Mononuclear cell (primary cell): ENCODE measurements around the gene BTBD8. TPM values are rescaled to one million over a fixed set of nuclear protein-coding genes. Genes with fewer than 3 reads are reported as not detected.
"Not testable (repeated sequence)": the region's sequence is repeated elsewhere in the genome, so short reads cannot be mapped to it uniquely, and the experiment has no call there.

Experiments
- H3K27me3 ChIP-seq: 2 replicates; pipeline ENCODE4 v1.6.0; 2011; ENCODE audit warnings: low read length, control low read depth; ENCODE audit not compliant: insufficient read depth
- H3K4me1 ChIP-seq: 2 replicates; pipeline ENCODE4 v1.5.1; 2011; ENCODE audit warnings: mild to moderate bottlenecking, low read length, control low read depth; ENCODE audit not compliant: insufficient read depth
- H3K4me3 ChIP-seq: 2 replicates; pipeline ENCODE4 v1.5.1; 2011; ENCODE audit warnings: mild to moderate bottlenecking, low read length, moderate library complexity
- H3K9me3 ChIP-seq: 2 replicates; pipeline ENCODE4 v1.5.1; 2011; ENCODE audit warnings: low read depth, mild to moderate bottlenecking, control low read depth, low read length
- total RNA-seq: library from RNA; depleted of rRNA; stranded (reverse); fragments of >200 nt; gene quantifications from one replicate; pipeline ENCODE4 v1.2.3, GENCODE V29; 2012

The BTBD8 gene
- total RNA-seq, result 2.0 TPM

DNA sequence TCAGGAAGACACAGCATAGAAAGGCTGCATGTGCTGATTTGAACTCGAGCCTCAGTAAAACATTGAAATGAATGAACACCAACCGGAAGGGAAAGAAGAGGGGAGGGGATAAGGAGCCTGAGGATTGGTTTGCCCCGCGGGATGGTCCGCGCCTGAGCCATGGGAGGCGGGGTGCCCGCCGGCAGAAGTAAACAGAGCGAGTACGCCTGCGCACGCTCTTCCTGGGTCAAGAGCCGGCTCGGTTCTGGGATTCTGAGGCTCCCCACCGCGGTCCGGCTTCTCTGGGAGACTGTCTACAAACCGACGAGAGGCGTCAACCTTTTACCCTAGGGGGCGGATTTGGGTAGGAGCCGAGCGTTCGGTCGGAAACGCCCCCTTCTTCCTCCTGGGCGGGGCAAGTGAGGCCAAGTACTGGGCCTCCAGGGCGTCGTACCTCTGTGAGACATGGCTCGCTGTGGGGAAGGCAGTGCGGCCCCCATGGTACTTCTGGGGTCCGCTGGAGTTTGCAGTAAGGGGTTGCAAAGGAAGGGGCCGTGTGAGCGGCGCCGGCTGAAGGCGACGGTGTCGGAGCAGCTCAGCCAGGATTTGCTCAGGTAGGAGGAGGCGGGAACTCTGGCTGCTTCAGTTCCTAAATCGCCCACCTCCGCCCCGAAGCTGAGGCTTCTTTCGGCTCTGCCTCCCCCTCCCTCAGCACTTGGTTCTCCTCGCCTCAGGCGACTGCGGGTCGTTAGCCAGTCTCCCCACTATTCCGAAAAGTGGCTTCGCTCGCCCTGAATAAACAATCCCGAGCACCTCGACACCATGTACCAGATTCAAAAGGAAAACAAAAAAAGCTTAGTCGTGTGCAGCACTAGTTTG is at the start of gene BTBD8:
BTBD8 (plus strand) TSS at position 218 of the 858 bp plus-strand sequence; CDS start at position 445, 227 bp downstream.
- Histone ChIP-seq H3K4me3 (peak within 1 kb of the TSS; percentile 55), H3K27me3 (no peaks in the 10 kb centered on the region), H3K4me1 (peaks cover 15% of the 10 kb centered on the region), H3K9me3 (no peaks in the 10 kb centered on the region)

DNA sequence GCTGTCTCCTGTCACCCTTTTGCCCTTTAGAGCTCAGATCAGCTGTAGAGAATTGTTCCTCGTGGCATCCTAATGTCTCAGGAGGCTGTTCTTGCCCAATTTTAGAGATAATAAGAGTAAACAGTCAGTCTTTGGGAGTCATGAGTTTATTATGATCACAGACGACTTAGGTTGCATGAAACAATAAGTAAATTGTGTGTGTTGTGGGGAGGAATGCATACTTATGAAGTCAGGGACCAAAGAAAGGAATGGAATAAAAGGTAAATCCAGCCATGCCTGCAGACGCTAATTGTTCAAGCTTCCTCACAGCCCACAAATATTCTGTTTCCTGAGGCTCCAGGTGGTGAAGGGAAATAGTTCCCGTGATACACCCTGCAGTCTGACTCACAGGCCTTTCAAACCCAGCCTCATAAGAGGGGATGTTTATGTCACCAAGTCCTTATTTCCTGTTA is 49.5 kb upstream of the BTBD8 start:
- Histone ChIP-seq H3K4me3 (no peak overlapping the region), H3K27me3 (peaks cover 30% of the 10 kb centered on the region), H3K9me3 (no peaks in the 10 kb centered on the region), H3K4me1 (peaks cover 11% of the 10 kb centered on the region)

DNA sequence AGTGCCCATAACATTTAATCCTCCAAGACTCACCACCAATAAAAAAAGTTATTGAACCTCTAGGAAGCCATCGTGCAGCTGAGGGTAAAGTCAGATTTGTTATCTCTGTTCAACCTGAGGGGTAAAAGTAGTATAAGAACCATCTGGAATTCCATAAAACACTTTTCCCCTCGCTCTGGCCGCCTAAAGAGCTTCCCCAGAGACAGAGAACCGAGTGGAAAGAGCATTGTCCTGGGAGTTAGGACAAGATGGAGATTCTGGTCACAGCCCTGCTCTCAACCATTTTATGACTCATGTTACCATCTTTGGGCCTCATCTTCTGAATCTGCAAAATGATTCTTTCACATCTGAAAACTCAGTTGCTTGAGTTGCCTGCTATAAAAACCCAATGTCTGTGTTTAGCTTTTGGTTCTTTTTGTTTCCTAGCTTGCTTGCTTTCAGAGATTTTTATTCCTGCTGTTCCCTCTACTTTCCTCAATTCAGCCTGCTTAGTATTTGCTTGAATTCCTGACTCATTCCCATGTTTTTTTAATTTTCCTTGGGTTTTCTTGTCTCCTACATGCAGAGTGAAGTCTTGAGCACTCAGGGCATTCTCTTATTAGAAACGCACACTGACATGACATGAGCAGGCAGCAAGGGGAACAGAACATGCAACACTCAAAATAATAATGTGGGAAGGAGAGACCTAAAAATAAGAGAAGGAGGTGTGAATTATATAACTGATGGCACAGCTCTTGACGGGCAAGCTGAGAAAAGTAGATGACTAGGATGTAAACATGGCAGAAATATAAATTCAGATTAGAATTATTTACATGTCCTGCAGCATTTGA is 48.6 kb upstream of the BTBD8 start:
- no peaks in the 10 kb centered on the region for H3K9me3 ChIP-seq
- H3K4me3 ChIP-seq, result no peak overlapping the region
- peaks cover 11% of the 10 kb centered on the region for H3K4me1 ChIP-seq
- H3K27me3 ChIP-seq, result peaks cover 32% of the 10 kb centered on the region

DNA sequence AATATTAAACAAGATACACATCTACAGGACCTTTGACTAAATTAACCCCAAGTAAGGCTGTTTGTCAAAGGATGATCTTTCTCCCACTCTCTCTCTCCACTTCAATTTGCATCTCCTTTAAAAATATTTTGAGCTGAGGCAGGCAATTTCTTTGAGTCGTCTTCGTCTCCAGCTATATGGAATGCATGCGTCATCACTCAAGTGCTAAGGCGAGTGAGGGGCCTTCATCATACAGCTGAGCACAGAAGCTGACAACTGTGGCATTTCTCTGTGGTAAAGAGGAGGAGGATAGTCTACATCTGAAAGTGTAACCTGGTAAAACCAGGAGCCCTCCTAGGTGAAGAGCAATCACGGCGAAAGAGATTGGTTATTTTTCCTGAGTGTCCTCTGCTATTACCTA is 42.7 kb upstream of the BTBD8 start:
- no peak overlapping the region for H3K4me3 ChIP-seq
- peaks cover 3% of the 10 kb centered on the region for H3K27me3 ChIP-seq
- no peaks in the 10 kb centered on the region for H3K4me1 ChIP-seq
- H3K9me3 ChIP-seq, result no peaks in the 10 kb centered on the region

DNA sequence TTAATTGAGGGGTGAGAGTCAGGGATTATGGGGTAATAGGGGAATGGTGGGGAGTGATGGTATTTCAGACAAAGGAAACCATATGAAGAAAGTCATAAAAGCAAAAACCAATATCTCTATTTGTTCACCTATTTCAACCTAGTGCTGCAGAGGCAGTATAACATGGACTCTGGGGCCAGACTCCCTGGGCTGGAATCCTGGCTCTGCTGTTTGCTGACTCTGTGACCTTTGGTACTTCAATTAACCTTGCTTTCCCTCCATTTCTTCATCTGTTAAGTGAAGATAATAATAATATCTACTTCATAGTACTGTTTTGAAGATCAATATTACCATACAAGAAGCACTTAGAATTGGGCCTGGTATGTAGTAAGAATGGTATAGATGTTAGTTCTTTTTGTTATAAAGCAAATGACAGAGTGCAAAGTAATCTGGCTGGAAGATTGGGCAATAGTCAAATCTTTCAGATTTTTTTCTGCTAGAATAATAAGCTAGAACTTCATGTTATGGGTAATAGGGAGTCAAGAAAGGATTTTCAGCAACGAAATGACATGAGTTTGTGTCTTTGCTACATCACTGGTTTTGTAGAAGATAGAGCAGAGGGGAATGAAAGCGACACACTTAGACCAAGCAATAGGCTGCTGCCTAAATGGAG is 41.3 kb upstream of the BTBD8 start:
- Histone ChIP-seq H3K27me3 (peaks cover 3% of the 10 kb centered on the region), H3K4me1 (no peaks in the 10 kb centered on the region), H3K9me3 (no peaks in the 10 kb centered on the region), H3K4me3 (no peak overlapping the region)

DNA sequence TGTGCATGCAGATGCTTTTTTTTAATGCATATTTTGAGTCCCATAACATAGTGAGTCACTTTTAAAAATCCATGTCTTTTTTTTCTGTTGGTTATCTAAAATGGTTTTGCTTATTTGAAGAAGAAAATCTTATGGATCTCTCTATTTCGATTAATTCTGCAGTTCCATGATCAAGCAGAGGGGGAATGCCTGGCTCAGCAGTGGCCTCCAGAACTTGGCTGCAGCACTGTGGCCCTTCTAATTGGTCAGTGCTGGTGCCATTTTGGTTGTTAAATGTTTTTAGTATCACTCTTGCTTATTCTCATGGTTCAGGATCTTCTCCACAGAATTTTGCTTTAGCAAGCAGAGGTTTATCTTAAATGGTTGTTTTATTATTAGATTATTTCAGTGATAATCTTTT is 39.2 kb upstream of the BTBD8 start:
- no peak overlapping the region for H3K4me3 ChIP-seq
- peaks cover 3% of the 10 kb centered on the region for H3K27me3 ChIP-seq
- H3K9me3 ChIP-seq, result no peaks in the 10 kb centered on the region
- no peaks in the 10 kb centered on the region for H3K4me1 ChIP-seq

DNA sequence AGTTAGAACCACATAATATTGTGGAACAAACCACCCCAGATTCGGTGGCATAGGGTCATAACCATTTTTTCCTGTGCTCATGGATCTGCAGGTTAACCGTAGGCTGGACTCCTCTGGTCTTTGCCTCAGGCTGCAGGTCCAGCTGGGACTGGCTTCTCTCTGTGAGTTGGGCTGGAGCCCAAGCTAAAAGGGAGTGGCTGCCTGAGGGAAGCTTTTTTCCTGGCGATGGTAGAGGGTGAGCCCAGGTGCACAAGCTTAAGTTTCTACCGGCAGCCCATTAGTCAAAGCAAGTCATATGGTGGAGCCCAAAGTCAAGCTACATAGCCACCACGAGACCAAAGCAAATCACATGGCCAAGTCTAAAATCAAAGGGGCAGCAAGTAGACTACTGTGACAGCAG is 36.5 kb upstream of the BTBD8 start:
- Histone ChIP-seq H3K27me3 (no peaks in the 10 kb centered on the region), H3K9me3 (no peaks in the 10 kb centered on the region), H3K4me3 (no peak overlapping the region), H3K4me1 (no peaks in the 10 kb centered on the region)

DNA sequence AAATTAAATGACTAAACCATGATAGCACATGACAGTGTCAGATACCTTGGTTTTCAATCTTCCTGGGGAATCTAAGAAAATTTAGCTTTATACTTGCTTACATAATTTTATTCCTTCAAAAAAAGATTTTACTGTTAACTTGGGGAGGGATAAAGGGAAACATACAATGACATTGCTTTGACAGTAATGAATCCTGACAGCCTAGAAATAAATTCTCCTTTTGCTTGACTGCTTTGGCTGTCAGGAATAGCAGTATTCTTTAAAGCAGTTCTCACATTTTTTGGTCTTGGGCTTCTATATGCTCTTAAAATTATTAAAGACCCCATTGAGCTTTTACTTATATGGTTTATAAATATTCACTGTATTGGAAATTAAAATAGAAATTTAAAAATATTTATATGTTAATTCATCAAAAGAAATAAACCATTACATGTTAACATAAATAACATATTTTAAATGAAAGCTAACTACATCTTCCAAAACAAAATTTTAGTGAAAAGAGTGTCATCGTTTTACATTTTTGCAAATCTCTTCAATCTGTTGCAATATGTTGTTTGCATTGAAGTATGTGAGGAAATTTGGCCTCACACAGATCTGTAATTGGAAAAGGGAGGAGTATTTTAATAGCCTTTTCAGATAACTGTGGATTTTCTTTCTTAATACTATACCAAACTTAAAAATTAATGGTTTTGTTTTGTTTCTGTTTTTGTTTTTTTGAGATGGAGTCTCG is 34.2 kb upstream of the BTBD8 start:
- Histone ChIP-seq H3K4me3 (no peak overlapping the region), H3K9me3 (no peaks in the 10 kb centered on the region), H3K27me3 (no peaks in the 10 kb centered on the region), H3K4me1 (no peaks in the 10 kb centered on the region)

DNA sequence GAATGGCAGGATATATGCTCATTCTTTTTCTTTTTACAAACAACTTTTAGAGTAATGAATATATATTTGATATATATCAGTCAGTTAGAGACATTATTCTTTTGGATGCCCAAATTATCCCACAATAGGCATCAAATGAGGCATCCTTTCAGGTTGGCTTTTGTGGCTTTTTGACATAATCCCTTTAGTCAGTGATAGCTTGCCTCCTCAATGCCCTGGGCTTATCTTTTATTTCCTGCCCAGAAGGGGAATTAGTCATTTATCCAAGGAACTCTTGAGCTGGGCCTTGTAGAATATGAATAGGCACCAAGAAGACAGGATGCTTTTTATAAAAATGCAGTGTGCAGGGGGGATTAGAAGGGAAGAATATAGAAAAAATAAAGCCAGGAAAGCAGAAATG is 28.2 kb upstream of the BTBD8 start:
- Histone ChIP-seq H3K4me3 (no peak overlapping the region), H3K27me3 (no peaks in the 10 kb centered on the region), H3K9me3 (no peaks in the 10 kb centered on the region), H3K4me1 (no peaks in the 10 kb centered on the region)

DNA sequence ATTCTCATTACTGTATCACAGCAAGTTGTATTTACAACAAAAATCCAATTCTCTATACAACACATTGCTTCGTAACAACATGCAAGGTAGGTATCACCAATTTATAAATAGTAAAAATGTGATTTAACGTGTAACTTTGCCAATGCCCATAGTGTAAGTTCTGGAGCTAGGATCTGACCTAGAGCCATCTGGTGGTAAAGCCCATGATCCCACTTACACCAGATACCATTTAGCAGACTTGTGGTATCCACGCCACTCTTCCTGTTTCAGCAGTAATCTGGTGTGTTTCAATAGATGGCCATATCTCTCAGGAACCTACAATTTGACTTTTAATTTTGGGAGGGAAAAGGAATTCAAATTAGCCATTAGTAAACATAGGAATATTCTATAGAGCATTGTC is 15.1 kb upstream of the BTBD8 start:
- Histone ChIP-seq H3K4me3 (no peak overlapping the region), H3K9me3 (no peaks in the 10 kb centered on the region), H3K27me3 (no peaks in the 10 kb centered on the region), H3K4me1 (no peaks in the 10 kb centered on the region)

DNA sequence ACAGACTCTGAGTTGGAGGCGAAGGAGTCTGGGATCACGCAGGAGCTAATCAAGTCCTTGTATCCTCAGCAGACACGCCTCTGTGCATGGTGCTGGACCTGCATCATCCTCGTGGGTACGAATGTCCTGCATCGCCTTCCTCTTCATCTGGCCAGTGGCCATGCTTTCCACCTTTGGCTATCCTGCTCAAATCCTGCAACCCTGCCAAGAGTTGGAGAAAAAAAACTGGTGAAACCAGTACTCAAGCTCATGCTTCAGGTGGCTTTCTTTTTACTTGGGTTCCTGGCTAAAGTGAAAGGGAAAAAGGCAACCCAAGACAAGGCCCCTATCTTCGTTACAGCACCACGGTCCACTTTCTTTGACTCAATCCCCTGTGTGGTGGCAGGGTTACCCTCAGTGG is 13.8 kb upstream of the BTBD8 start:
- H3K4me1 ChIP-seq, result no peaks in the 10 kb centered on the region
- no peaks in the 10 kb centered on the region for H3K9me3 ChIP-seq
- H3K4me3 ChIP-seq, result no peak overlapping the region
- no peaks in the 10 kb centered on the region for H3K27me3 ChIP-seq

DNA sequence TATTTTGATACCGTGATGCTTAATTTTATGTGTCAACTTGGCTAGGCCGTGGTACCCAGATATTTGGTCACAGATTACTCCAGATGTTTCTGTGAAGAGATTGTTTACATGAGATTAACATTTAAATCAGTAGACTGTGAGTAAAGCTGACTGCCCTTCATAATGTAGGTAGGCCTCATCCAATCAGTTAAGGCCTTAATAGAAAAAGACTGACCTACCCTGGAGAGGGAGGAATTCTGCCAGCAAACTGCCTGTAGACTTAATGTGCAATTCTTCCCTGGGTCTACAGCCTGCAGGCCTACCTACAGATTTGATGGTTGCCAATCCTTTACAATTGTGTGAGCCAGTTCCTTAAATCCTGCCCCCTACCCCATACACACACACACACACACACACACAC is 9.3 kb upstream of the BTBD8 start:
- H3K9me3 ChIP-seq, result no peaks in the 10 kb centered on the region
- H3K4me1 ChIP-seq, result no peaks in the 10 kb centered on the region
- H3K4me3 ChIP-seq, result no peak overlapping the region
- no peaks in the 10 kb centered on the region for H3K27me3 ChIP-seq

DNA sequence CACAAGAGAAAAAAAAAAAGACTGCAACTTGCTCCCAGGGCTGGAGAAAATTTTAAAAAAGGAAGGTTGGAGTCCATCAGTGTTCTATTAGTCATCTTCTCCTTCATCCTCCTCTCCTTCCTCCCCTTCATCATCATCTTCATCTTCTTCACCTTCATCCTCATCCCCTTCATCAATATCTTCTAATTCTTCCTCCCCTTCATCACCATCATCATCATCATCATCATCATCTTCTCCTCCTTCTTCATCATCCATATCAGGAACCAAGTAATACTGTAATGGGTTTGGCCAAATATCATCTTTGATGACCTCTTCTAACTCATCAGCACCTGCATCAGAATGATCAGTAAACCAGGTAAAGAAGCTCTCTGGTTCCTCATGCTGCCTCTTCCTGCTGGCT is 5.7 kb upstream of the BTBD8 start:
- not testable (repeated sequence) for H3K9me3 ChIP-seq, H3K4me3 ChIP-seq, H3K27me3 ChIP-seq, H3K4me1 ChIP-seq

DNA sequence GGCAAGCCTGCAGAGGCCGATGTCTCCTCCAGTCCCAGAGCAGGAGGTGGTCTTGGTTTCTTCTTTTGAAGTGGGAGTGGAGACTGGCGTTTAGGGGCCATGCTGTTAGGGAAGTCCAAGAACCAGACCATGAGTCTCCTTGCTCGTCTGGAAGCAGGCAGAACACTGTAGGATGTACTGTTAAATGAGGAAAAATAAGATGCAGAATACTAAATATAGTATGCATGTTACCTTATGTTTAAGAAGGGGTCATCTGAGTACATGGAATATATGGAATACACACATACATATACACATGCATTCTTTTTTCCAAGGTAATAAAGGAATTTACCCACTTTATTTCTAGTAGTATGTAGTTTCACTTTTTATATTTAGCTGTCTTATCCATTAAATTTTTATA is 4.8 kb upstream of the BTBD8 start, which contains the start of gene SETSIP:
SETSIP (minus strand) TSS at position 101 of the 400 bp plus-strand sequence; CDS start at position 101, 0 bp downstream.
- Histone ChIP-seq H3K27me3 (no peaks in the 10 kb centered on the region), H3K9me3 (no peaks in the 10 kb centered on the region), H3K4me1 (peaks cover 6% of the 10 kb centered on the region), H3K4me3 (no peak within 1 kb of the TSS)
